KMS-11 (cell line): ENCODE data around the gene PYY.

Source experiments
- H2AFZ ChIP-seq: fragments of 200-600 bp; sonication (generic); 2 replicates; pipeline ENCODE4 v1.6.1; 2016; ENCODE audit warnings: antibody characterized with exemption, mixed run types, low read depth
- H3K27ac ChIP-seq: fragments of 200-600 bp; sonication (generic); 2 replicates; pipeline ENCODE4 v1.6.1; 2016; ENCODE audit warnings: mild to moderate bottlenecking, mixed run types
- H3K27me3 ChIP-seq: fragments of 200-600 bp; sonication (generic); 2 replicates; pipeline ENCODE4 v1.6.1; 2017; ENCODE audit warnings: mild to moderate bottlenecking, low read depth, mixed run types, moderate library complexity; ENCODE audit not compliant: insufficient read depth
- H3K36me3 ChIP-seq: fragments of 200-600 bp; sonication (generic); 2 replicates; pipeline ENCODE4 v1.6.1; 2017; ENCODE audit warnings: mild to moderate bottlenecking, mixed run types; ENCODE audit not compliant: insufficient read depth
- H3K4me1 ChIP-seq: fragments of 200-600 bp; sonication (generic); 2 replicates; pipeline ENCODE4 v1.6.1; 2016; ENCODE audit warnings: mild to moderate bottlenecking, low read depth, mixed run types; ENCODE audit not compliant: poor library complexity, severe bottlenecking
- H3K4me2 ChIP-seq: fragments of 200-600 bp; sonication (generic); 2 replicates; pipeline ENCODE4 v1.7.0; 2016; ENCODE audit warnings: mild to moderate bottlenecking, mixed run types
- H3K4me3 ChIP-seq: fragments of 200-600 bp; sonication (generic); IDR thresholded peaks from 2 replicates; pipeline ENCODE4 v1.6.1; 2017; ENCODE audit warnings: low read depth, low read length, mixed read lengths; ENCODE audit not compliant: insufficient read depth
- H3K79me2 ChIP-seq: fragments of 200-600 bp; sonication (generic); 2 replicates; pipeline ENCODE4 v1.6.1; 2016; ENCODE audit warnings: low read depth, mixed run types; ENCODE audit not compliant: insufficient read depth
- H3K9ac ChIP-seq: fragments of 200-600 bp; sonication (generic); 2 replicates; pipeline ENCODE4 v1.6.1; 2016; ENCODE audit warnings: mild to moderate bottlenecking, mixed run types
- H4K20me1 ChIP-seq: fragments of 200-600 bp; sonication (generic); 2 replicates; pipeline ENCODE4 v1.6.1; 2016; ENCODE audit warnings: mild to moderate bottlenecking, mixed run types; ENCODE audit not compliant: insufficient read depth
- CTCF ChIP-seq: fragments of 200-600 bp; sonication (generic); conservative IDR thresholded peaks from 2 replicates; pipeline ENCODE4 v1.6.1; 2017; ENCODE audit warnings: low read depth, mild to moderate bottlenecking, antibody characterized with exemption, low read length, moderate library complexity, mixed read lengths

Gene PYY

GRCh38 chr17:43916385-43916784 lies 37.4 kb downstream of the PYY start:
- H3K27me3 ChIP-seq = peaks cover 33% of the 10 kb centered on the region; the same call in 1 of the 2 replicates
- no peaks in the 10 kb centered on the region for H3K4me1 ChIP-seq
- no peaks in the 10 kb centered on the region for H4K20me1 ChIP-seq
- no peak overlapping the region for H3K4me3 ChIP-seq
- no peaks in the 10 kb centered on the region for H3K36me3 ChIP-seq
- H3K79me2 ChIP-seq = no peaks in the 10 kb centered on the region
- H3K9ac ChIP-seq = no peak overlapping the region
- H3K27ac ChIP-seq = no peak overlapping the region
- no peak overlapping the region for H2AFZ ChIP-seq
- H3K4me2 ChIP-seq = no peak overlapping the region
- no peak for TF ChIP-seq CTCF

- Histone ChIP-seq H3K9ac (no peak overlapping the region), H3K4me3 (no peak overlapping the region), H3K27me3 (peaks cover 32% of the 10 kb centered on the region; the same call in 1 of the 2 replicates), H3K4me2 (no peak overlapping the region), H2AFZ (no peak overlapping the region), H3K4me1 (no peaks in the 10 kb centered on the region), H4K20me1 (no peaks in the 10 kb centered on the region), H3K79me2 (no peaks in the 10 kb centered on the region), H3K36me3 (no peaks in the 10 kb centered on the region), H3K27ac (no peak overlapping the region)
- TF ChIP-seq CTCF = no peak
Measured at GRCh38 chr17:43915559-43915958, 38.2 kb downstream of the PYY start.

GRCh38 chr17:43914451-43914850 lies 39.3 kb downstream of the PYY start:
- Histone ChIP-seq H3K27ac (no peak overlapping the region), H3K4me1 (no peaks in the 10 kb centered on the region), H3K9ac (no peak overlapping the region), H3K4me3 (no peak overlapping the region), H3K4me2 (no peak overlapping the region), H3K36me3 (no peaks in the 10 kb centered on the region), H2AFZ (no peak overlapping the region), H4K20me1 (no peaks in the 10 kb centered on the region), H3K27me3 (peaks cover 34% of the 10 kb centered on the region; the same call in 1 of the 2 replicates), H3K79me2 (no peaks in the 10 kb centered on the region)
- TF ChIP-seq CTCF = no peak

GRCh38 chr17:43913584-43913983 lies 40.2 kb downstream of the PYY start:
- Histone ChIP-seq H3K27ac (no peak overlapping the region), H3K4me2 (no peak overlapping the region), H2AFZ (no peak overlapping the region), H4K20me1 (no peaks in the 10 kb centered on the region), H3K4me1 (no peaks in the 10 kb centered on the region), H3K9ac (no peak overlapping the region), H3K4me3 (no peak overlapping the region), H3K27me3 (peaks cover 40% of the 10 kb centered on the region), H3K36me3 (no peaks in the 10 kb centered on the region), H3K79me2 (no peaks in the 10 kb centered on the region)
- TF ChIP-seq CTCF = no peak
